ENCODE data around the gene ZFP82.

Gene ZFP82

GRCh38 chr19:36378625-36379509 lies 39.6 kb downstream of the ZFP82 start, which contains the start of gene ZFP14:
ZFP14 (minus strand) TSS chr19:36379201; CDS start chr19:36367892, 11,309 bp downstream.
- peak; percentile 35; the same call in 1 of the 2 replicates for TF ChIP-seq CTCF (IDR thresholded peaks at IDR 0.05; ENCODE audit: low read depth, low read length)
- H3K9me3 ChIP-seq, result peaks cover 4% of the 10 kb centered on the region; the same call in 1 of the 2 replicates

GRCh38 chr19:36377541-36378178 lies 40.8 kb downstream of the ZFP82 start:
- H3K4me3 ChIP-seq (ENCODE audit: low read depth, low read length), result peak overlapping the region; percentile 90
- no peak for TF ChIP-seq CTCF (IDR thresholded peaks at IDR 0.05; ENCODE audit: low read depth, low read length)
- no peaks in the 10 kb centered on the region for H3K27me3 ChIP-seq
- H3K9me3 ChIP-seq, result peaks cover 4% of the 10 kb centered on the region; the same call in 1 of the 2 replicates
- H3K36me3 ChIP-seq, result no peaks in the 10 kb centered on the region
- no peaks in the 10 kb centered on the region for H3K4me1 ChIP-seq
- no peak for DNase-seq

More at GRCh38 chr19:36378625-36379509, 39.6 kb downstream of the ZFP82 start, which contains the start of gene ZFP14:
- Histone ChIP-seq H3K4me1 (no peaks in the 10 kb centered on the region), H3K36me3 (no peaks in the 10 kb centered on the region), H3K27me3 (no peaks in the 10 kb centered on the region), H3K4me3 (ENCODE audit: low read depth, low read length) (peak within 1 kb of the TSS; percentile 90)
- DNase-seq, result peak; percentile 94

- no peak for DNase-seq
- Histone ChIP-seq H3K36me3 (no peaks in the 10 kb centered on the region), H3K4me1 (no peaks in the 10 kb centered on the region), H3K4me3 (ENCODE audit: low read depth, low read length) (no peak overlapping the region), H3K9me3 (no peaks in the 10 kb centered on the region), H3K27me3 (no peaks in the 10 kb centered on the region)
- TF ChIP-seq CTCF (IDR thresholded peaks at IDR 0.05; ENCODE audit: low read depth, low read length), result no peak
Observed at GRCh38 chr19:36373638-36374156, 44.7 kb downstream of the ZFP82 start.

- H3K4me1 ChIP-seq, result no peaks in the 10 kb centered on the region
- no peaks in the 10 kb centered on the region for H3K27me3 ChIP-seq
- TF ChIP-seq CTCF (IDR thresholded peaks at IDR 0.05; ENCODE audit: low read depth, low read length), result no peak
- DNase-seq, result no peak
- no peaks in the 10 kb centered on the region for H3K36me3 ChIP-seq
- no peak overlapping the region for H3K4me3 ChIP-seq (ENCODE audit: low read depth, low read length)
- H3K9me3 ChIP-seq, result no peaks in the 10 kb centered on the region
Observed at GRCh38 chr19:36371886-36372285, 46.6 kb downstream of the ZFP82 start.

- Histone ChIP-seq H3K4me3 (ENCODE audit: low read depth, low read length) (no peak overlapping the region), H3K4me1 (no peaks in the 10 kb centered on the region), H3K36me3 (peaks cover 6% of the 10 kb centered on the region), H3K27me3 (no peaks in the 10 kb centered on the region), H3K9me3 (no peaks in the 10 kb centered on the region; the same call in 1 of the 2 replicates)
- DNase-seq, result no peak
- TF ChIP-seq CTCF (IDR thresholded peaks at IDR 0.05; ENCODE audit: low read depth, low read length), result no peak
Observed at GRCh38 chr19:36363845-36364244, 54.6 kb downstream of the ZFP82 start.

All from BE2C (cell line).